NCI-H2029 treated with DMSO at 0.1 percent for 48 hours (cell line): ENCODE data around the gene FAM89B.
A peak's percentile ranks its signal among the peaks of the same experiment; 100 is the strongest.

Source experiments
- DNase-seq: peaks from one replicate; lab custom pipeline; 2025; lab: John Stamatoyannopoulos, UW

Gene FAM89B

GRCh38 chr11:65610404-65610803, 38.1 kb downstream of the FAM89B start:
- no peak for DNase-seq

- no peak for DNase-seq
Measured at GRCh38 chr11:65611028-65611757, 38.9 kb downstream of the FAM89B start.

- no peak for DNase-seq
Measured at GRCh38 chr11:65611758-65612603, 39.6 kb downstream of the FAM89B start.

- DNase-seq = no peak
Measured at GRCh38 chr11:65612691-65613090, 40.4 kb downstream of the FAM89B start.

- DNase-seq = no peak
Measured at GRCh38 chr11:65613091-65613928, 41.0 kb downstream of the FAM89B start.

GRCh38 chr11:65615229-65615949, 43.1 kb downstream of the FAM89B start, which contains the start of gene PCNX3:
TSS of gene PCNX3 (plus strand) at chr11:65615776. CDS start at chr11:65616312, 536 bp downstream.
- DNase-seq = peak; percentile 100

GRCh38 chr11:65615950-65616574, 43.7 kb downstream of the FAM89B start:
- DNase-seq = no peak

- no peak for DNase-seq
Measured at GRCh38 chr11:65616575-65617001, 44.2 kb downstream of the FAM89B start.

- DNase-seq = no peak
Measured at GRCh38 chr11:65617136-65617850, 45.0 kb downstream of the FAM89B start.

- DNase-seq = no peak
Measured at GRCh38 chr11:65617990-65618751, 45.8 kb downstream of the FAM89B start.

GRCh38 chr11:65618763-65619162, 46.4 kb downstream of the FAM89B start:
- no peak for DNase-seq

- no peak for DNase-seq
Measured at GRCh38 chr11:65619281-65619928, 47.1 kb downstream of the FAM89B start.

- DNase-seq = no peak
Measured at GRCh38 chr11:65620666-65621065, 48.3 kb downstream of the FAM89B start.

GRCh38 chr11:65621460-65621859, 49.1 kb downstream of the FAM89B start:
- DNase-seq = no peak

GRCh38 chr11:65622011-65622410, 49.7 kb downstream of the FAM89B start:
- DNase-seq = no peak

- no peak for DNase-seq
Measured at GRCh38 chr11:65623177-65623576, 50.8 kb downstream of the FAM89B start.
